Endometrial microvascular endothelial cells (primary cell): Measurements from ENCODE around the gene ANGPT4. TPM values are rescaled to one million over a fixed set of nuclear protein-coding genes. Genes with fewer than 3 reads are reported as not detected.

Experiments used
- in situ Hi-C: cut with HindIII; loops from 2 replicates; pipeline ENCODE4 v1.10.0; 2017; ENCODE audit warnings: low sequenced_read_pairs, low pct_unique_long_range_greater_than_20kb; ENCODE audit errors: inconsistent ontology term
- total RNA-seq: library from RNA; depleted of rRNA; stranded (reverse); fragments of >200 nt; gene quantifications from one replicate; pipeline ENCODE4 v1.2.3, GENCODE V29; 2015; ENCODE audit errors: inconsistent ontology term

The ANGPT4 gene, protein sequence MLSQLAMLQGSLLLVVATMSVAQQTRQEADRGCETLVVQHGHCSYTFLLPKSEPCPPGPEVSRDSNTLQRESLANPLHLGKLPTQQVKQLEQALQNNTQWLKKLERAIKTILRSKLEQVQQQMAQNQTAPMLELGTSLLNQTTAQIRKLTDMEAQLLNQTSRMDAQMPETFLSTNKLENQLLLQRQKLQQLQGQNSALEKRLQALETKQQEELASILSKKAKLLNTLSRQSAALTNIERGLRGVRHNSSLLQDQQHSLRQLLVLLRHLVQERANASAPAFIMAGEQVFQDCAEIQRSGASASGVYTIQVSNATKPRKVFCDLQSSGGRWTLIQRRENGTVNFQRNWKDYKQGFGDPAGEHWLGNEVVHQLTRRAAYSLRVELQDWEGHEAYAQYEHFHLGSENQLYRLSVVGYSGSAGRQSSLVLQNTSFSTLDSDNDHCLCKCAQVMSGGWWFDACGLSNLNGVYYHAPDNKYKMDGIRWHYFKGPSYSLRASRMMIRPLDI
- not detected for total RNA-seq

DNA sequence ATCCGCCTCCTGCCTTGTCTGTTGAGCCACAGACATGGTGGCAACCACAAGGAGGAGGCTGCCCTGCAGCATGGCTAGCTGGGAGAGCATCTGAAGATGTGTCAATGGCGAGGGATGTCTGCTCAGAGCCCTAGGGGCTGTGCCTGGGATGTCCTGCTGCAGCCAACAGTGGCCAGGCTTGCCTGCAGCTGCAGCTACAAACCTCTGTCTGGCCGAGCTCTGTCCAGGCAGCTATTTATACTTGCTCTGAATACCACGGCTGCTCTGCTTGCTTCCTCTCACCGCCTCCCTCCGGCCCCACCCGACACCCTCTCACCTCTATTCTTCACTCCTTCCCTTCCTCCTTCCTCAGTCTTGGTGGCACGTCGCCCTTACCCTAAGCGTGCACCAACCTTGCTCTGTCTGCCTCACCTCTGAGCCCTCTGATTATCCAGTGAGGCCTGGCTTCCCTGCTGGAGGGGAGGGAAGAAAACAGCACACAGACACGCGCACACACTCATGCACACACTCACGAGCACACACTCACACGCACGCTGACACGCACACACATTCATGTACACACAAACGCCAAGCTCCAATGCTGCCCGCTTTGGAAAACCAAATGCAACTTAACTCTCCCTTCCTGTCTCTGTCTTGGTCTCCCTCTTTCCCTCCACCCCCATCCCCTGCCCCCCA is at the start of gene ANGPT4:
Gene ANGPT4, minus strand, starts transcription at position 210 of the 675 bp plus-strand sequence. Its CDS starts 120 bp downstream, at position 90.
- in situ Hi-C loops = no loop called here

DNA sequence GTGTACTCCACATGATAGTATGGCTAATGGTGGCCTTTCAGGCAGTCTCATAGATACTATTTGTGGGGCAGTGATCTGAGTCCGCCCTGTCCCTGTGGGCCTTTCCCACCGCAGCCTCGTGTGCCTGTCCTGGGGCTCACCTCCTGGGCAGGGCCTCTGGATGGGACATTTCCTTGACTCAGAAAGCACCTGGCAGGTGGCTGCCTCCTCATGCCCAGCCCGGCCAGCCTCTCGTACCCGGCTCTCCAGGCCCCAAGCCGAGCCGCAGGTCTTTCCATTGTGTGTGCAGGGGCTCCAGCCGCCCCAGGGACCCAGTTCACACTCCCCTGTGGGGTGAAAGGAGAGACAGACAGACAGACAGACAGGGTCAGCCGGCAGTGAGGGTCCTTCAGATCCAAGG is 47.7 kb upstream of the ANGPT4 start:
- in situ Hi-C loops = no loop called here

DNA sequence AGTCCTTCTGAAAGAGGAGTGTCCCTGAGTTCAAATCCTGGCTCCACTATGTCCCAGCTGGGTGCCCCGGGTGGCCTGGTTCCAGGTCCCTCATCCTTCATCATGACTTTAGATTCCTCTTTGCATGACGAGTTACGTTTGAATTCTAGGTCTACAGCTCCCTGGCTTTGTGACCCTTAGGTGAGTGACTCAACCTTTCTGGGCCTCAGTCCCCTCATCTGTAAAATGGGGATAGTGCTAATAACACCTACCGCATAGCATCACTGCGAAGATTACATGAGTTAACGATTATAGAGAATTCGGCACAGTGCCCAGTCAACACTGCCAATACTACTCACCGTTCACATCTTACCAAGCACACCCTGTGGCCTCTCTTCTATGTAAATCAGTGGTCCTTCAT is 46.5 kb upstream of the ANGPT4 start:
- in situ Hi-C loops = no loop called here

DNA sequence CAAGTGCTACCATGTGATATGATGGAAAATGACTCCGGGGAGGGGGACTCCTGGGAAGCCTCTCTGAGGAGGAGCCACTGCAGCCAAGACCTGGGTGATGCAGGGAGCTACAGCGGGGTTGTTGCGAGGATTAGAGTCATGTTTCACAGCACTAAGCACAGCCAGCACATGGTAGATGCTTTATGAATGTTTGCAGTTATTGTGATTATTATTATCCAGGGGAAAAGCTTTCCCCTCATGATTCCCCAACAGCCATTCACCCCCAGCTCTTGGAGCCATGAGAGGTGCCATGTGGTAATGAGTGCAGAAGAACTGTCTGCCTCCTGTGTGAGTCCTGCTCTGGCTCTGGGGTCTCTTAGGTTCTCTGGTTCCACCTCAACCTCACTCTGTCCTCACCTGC is 46.1 kb upstream of the ANGPT4 start:
- in situ Hi-C loops = no loop called here

DNA sequence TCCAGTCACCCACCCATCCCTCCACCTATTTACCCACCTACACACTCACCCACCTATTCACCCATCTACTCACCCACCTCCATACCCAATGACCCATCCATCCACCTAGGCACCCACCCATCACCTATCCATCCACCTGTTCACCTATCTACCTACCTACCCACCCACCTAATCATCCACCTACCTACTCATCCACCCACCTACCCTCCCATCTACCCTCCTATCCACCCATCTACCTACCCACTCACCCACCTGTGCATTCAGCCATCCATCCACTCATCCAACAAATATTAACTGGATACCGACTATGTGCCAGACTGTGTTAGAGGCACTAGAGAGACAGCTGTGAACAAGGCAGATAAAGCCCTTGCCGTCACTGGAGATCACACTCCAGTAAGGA is 45.6 kb upstream of the ANGPT4 start:
- in situ Hi-C loops = no loop called here

DNA sequence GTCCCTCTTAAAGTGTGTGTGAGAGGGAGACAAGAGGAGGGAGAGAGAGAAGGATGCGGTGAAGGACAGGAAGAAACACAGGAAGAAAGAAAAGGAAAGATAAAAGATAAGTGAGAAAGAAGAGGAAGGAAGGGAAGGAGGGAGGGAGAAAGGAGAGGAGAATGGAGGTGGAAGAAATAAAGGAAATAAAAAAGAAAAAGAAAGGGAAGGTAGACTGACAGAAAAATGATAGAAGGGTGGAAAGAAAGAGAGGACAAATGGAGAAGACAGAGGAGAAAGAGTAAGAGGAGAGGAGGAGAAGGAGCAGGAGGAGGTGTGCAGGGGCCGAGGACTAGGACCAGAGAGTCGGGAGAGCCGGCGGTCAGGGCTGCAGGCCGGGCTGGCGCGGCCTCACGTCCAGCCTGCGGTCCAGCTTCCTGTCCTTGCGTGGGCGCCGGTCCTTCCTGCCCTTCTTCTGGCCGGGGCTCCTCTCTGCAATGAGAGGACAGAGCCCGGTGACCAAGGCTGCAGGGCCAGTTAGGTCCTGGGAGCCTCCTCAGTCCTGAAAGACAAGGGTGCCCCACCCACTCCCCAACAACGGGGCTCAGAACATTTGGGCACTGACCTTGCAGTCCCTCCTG is 44.0 kb upstream of the ANGPT4 start:
- in situ Hi-C loops = no loop called here

DNA sequence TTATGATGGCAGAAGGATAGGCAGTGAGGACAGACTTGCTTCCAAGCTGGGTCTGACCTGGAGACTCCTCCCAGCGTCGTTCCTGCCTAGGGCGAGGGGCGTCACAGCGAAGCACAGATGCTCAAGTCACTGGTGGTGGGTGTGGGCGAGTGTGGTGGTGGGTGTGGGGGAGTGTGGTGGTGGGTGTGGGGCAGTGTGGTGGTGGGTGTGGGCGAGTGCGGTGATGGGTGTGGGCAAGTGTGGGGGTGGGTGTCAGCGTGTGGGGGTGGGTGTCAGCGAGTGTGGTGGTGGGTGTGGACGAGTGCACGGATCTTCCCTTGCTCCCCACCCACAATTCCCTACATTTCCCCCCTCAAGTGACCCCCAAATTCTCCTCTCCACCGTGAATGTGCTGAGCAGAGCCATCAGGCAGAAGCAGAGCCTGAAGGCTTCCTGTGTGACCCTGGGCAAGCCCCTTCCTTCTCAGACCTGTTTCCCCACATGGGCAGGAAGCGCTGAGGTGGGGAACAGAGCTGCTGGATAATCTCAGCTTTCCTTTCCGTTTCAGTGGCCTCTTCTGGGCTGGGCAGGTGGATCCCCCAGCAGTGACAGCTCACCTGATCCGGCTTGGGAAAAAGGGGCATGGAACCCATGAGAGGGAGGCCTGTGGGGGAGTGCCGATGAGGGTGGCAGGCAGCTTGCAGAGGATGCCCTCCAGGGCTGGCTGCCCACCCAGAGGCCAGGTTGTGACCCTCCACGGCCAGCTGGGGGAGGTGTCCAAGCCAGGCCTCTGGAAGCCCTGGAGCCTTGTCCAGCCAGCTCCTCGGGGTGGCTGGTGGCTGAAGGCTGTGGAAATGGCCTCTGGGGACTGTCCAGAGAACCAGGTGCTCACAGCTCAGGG is 43.0 kb upstream of the ANGPT4 start:
- in situ Hi-C loops = no loop called here

GRCh38 chr20:957544-957943 is 41.4 kb upstream of the ANGPT4 start:
- in situ Hi-C loops = no loop called here

- in situ Hi-C loops = no loop called here
Observed at GRCh38 chr20:956330-956951, 40.3 kb upstream of the ANGPT4 start.

- in situ Hi-C loops = no loop called here
Observed at GRCh38 chr20:955656-956055, 39.5 kb upstream of the ANGPT4 start.

- in situ Hi-C loops = no loop called here
Observed at GRCh38 chr20:955111-955510, 39.0 kb upstream of the ANGPT4 start.

- in situ Hi-C loops = no loop called here
Observed at GRCh38 chr20:953742-954141, 37.6 kb upstream of the ANGPT4 start.

GRCh38 chr20:952196-952795 is 36.2 kb upstream of the ANGPT4 start:
- in situ Hi-C loops = no loop called here

DNA sequence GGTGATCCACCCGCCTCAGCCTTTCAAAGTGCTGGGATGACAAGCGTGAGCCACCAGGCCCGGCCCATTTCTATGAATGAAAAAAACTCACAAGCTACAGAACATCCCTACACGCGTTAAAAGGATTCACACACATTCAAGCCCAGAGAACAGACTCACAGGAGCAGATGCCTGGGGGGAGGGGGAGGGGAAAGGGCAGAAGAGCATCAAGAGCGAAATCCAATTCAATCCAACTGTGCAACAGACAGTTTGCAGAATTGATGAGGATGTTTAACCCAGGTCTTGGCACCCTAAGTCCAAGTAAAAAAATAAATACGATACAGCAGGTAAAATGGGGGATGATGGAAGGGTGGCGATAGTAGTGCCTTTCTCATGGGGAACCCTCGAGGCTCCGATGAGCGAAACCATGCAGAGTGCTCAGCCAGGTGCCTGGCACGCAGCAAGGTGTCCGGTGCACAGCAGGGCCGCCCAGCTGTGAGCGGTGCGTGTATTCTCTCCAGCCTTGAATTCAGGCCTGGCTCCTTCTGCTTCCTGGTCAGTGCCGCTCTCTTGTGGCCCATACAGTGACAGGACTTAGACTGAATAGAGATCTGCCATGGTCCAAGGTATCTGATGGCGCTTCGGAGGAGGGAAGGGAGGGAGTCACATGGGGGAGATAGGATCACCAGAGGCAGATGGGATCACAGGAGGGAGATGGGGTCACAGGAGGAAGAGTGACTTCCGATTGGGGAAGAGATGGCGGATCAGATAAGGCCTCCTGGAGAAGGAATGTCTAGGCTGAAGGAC is 35.4 kb upstream of the ANGPT4 start:
- in situ Hi-C loops = no loop called here

DNA sequence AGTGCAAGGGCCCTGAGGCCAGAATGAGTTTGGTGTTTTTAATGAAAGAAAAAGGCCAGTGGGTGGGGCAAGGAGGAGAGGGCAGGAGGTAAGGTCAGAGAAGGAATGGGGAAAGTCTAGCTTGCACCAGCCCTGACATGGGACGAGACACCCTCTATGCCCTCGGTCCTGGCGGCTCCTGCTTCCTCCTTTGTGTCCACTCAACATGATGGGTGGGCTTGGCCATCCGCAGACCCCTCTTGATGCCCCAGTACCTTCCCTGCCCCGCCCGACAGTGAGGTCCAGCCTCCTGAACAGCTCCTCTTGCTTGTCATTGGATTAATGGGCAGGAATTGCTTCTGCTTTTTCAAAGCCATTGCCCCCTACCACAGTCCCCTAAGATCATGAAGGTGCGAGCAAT is 33.6 kb upstream of the ANGPT4 start:
- in situ Hi-C loops = no loop called here

GRCh38 chr20:946826-947225 is 30.7 kb upstream of the ANGPT4 start:
- in situ Hi-C loops = no loop called here

DNA sequence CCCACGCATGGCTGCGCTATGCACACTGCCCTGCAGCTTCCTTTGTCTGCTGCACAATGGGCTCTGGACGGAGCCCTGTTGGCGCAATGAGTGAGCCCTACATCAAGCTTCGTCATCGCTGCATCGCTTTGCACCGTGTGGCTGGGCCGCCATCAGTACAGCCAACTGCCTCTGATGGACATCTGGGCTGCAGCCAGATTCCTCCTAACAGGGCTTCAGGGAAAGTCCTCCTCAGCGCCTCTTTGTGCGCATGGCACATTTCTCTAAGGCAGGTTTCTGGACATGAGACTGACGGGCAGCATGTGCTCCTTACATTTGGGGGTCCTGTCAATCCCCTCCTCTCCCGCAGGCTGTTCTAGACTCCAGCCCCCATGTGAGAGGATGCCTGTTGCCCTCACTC is 29.7 kb upstream of the ANGPT4 start:
- in situ Hi-C loops = no loop called here
